H1 (cell line): Measurements from ENCODE around the gene MRTO4. TPM values are rescaled to one million over a fixed set of nuclear protein-coding genes. Genes with fewer than 3 reads are reported as not detected.

ENCODE experiments used
- CTCF ChIA-PET: fragments of 300-600 bp; sonication (Branson Sonifier 250); formaldehyde crosslinking; loops from one replicate; lab custom pipeline; 2021; ENCODE audit not compliant: partially characterized antibody; lab: Charles Lee
- POLR2A ChIA-PET: fragments of 300-600 bp; sonication (Branson Sonifier 250); formaldehyde crosslinking; loops from one replicate; lab custom pipeline; 2021; ENCODE audit warnings: inconsistent platforms; ENCODE audit not compliant: partially characterized antibody; lab: Charles Lee
- DNase-seq, 2 experiments: peaks; one replicate each; pipeline versions ENCODE4 v3.0.0 to v3.0.0-alpha.2; 2010 to 2022; ENCODE audit warnings: low spot score in 2 of 2, low read depth in 1 of 2, mixed read lengths in 1 of 2
- FAIRE-seq: peaks from 2 replicates; lab custom pipeline; 2011; peaks lifted over from hg19 to GRCh38; lab: Jason Lieb, UNC
- H2AFZ ChIP-seq: 2 replicates; pipeline ENCODE4 v1.8.1; 2012; ENCODE audit warnings: low read length, inconsistent platforms
- H2AK5ac ChIP-seq: 2 replicates; pipeline ENCODE4 v1.6.1; 2013; ENCODE audit warnings: low read depth, low read length
- H2BK120ac ChIP-seq: replicated peaks from 2 replicates; pipeline ENCODE3; 2013; ENCODE audit warnings: low read depth, low read length, inconsistent platforms
- H2BK12ac ChIP-seq: 2 replicates; pipeline ENCODE4 v1.6.1; 2013; ENCODE audit warnings: low read depth, low read length
- H2BK15ac ChIP-seq: 2 replicates; pipeline ENCODE4 v1.6.1; 2013; ENCODE audit warnings: low read length
- H2BK20ac ChIP-seq: 2 replicates; pipeline ENCODE4 v1.6.1; 2013; ENCODE audit warnings: low read length
- H2BK5ac ChIP-seq: 2 replicates; pipeline ENCODE4 v1.6.1; 2013; ENCODE audit warnings: low read depth, low read length
- H3K14ac ChIP-seq: 2 replicates; pipeline ENCODE4 v1.6.1; 2013; ENCODE audit warnings: inconsistent platforms; ENCODE audit not compliant: insufficient read length
- H3K18ac ChIP-seq: 2 replicates; pipeline ENCODE4 v1.6.1; 2013; ENCODE audit warnings: low read length; ENCODE audit errors: extremely low read depth
- H3K23ac ChIP-seq: 2 replicates; pipeline ENCODE4 v1.6.1; 2013; ENCODE audit warnings: inconsistent platforms; ENCODE audit not compliant: insufficient read length
- H3K23me2 ChIP-seq: 2 replicates; pipeline ENCODE4 v1.6.1; 2013; ENCODE audit warnings: low read depth, low read length
- H3K27ac ChIP-seq: 2 replicates; pipeline ENCODE4 v1.6.1; 2011; ENCODE audit warnings: low read depth, low read length, inconsistent platforms
- H3K27me3 ChIP-seq, 4 experiments: replicated peaks in 1 of 4; 1 replicate in 1 of 4; 2 replicates in 3 of 4; pipeline versions ENCODE4 v1.6.1 to v1.8.1; 2011 to 2013; ENCODE audit warnings: low read length in 3 of 4, mild to moderate bottlenecking in 3 of 4, inconsistent platforms in 2 of 4, mixed read lengths in 2 of 4, moderate library complexity in 1 of 4; ENCODE audit not compliant: control insufficient read depth in 3 of 4, insufficient read depth in 3 of 4; ENCODE audit errors: extremely low read depth in 1 of 4
- H3K36me3 ChIP-seq, 4 experiments: 2 replicates each; pipeline versions ENCODE4 v1.6.1 to v1.8.1; 2011 to 2013; ENCODE audit warnings: mild to moderate bottlenecking in 4 of 4, low read length in 3 of 4, moderate library complexity in 2 of 4, control low read depth in 1 of 4, inconsistent platforms in 1 of 4; ENCODE audit not compliant: insufficient read depth in 4 of 4, control insufficient read depth in 2 of 4
- H3K4ac ChIP-seq: replicated peaks from 2 replicates; pipeline ENCODE3; 2013; ENCODE audit warnings: low read length, low read depth, mixed read lengths, inconsistent platforms; ENCODE audit not compliant: insufficient read length
- H3K4me1 ChIP-seq, 4 experiments: replicated peaks in 1 of 4; 1 replicate in 1 of 4; 2 replicates in 3 of 4; pipeline versions ENCODE4 v1.6.1 to v1.8.1; 2011 to 2013; ENCODE audit warnings: low read length in 3 of 4, inconsistent platforms in 2 of 4, mixed read lengths in 1 of 4; ENCODE audit not compliant: insufficient read depth in 4 of 4, control insufficient read depth in 3 of 4
- H3K4me2 ChIP-seq, 2 experiments: 2 replicates each; pipeline versions ENCODE4 v1.6.1 to v1.8.1; 2011 to 2013; ENCODE audit warnings: low read depth in 2 of 2, low read length in 2 of 2, control low read depth in 1 of 2, inconsistent platforms in 1 of 2, mild to moderate bottlenecking in 1 of 2; ENCODE audit not compliant: insufficient read depth in 1 of 2
- H3K4me3 ChIP-seq, 4 experiments: fragments of 200-600, 300-600 bp in 1 of 4; sonication (generic), shearing (Covaris generic), sonication (Bioruptor Twin) in 1 of 4; 2 replicates each; pipeline versions ENCODE4 v1.5.1 to v1.8.1; 2011 to 2016; ENCODE audit warnings: low read length in 4 of 4, low read depth in 3 of 4, control low read depth in 2 of 4, inconsistent platforms in 2 of 4, mild to moderate bottlenecking in 2 of 4, mixed read lengths in 1 of 4, moderate library complexity in 1 of 4; ENCODE audit not compliant: insufficient read depth in 2 of 4; ENCODE audit errors: extremely low read depth in 1 of 4
- H3K56ac ChIP-seq: replicated peaks from 2 replicates; pipeline ENCODE3; 2013; ENCODE audit warnings: low read depth, mild to moderate bottlenecking, mixed read lengths, low read length, inconsistent platforms; ENCODE audit not compliant: insufficient read length
- H3K79me1 ChIP-seq: 2 replicates; pipeline ENCODE4 v1.6.1; 2013; ENCODE audit warnings: low read depth, low read length, control low read depth
- H3K79me2 ChIP-seq, 2 experiments: 2 replicates each; pipeline versions ENCODE4 v1.6.1 to v1.8.1; 2012 to 2013; ENCODE audit warnings: low read length in 2 of 2, mild to moderate bottlenecking in 2 of 2, inconsistent platforms in 1 of 2; ENCODE audit not compliant: insufficient read depth in 2 of 2, control insufficient read depth in 1 of 2
- H3K9ac ChIP-seq, 4 experiments: replicated peaks in 1 of 4; 1 replicate in 1 of 4; 2 replicates in 3 of 4; pipeline versions ENCODE4 v1.6.1 to v1.8.1; 2011 to 2013; ENCODE audit warnings: low read depth in 3 of 4, low read length in 3 of 4, control low read depth in 2 of 4, mild to moderate bottlenecking in 2 of 4, moderate library complexity in 2 of 4, inconsistent platforms in 1 of 4; ENCODE audit errors: extremely low read depth in 1 of 4
- H3K9me3 ChIP-seq, 2 experiments: 2 replicates each; pipeline versions ENCODE4 v1.6.1 to v1.8.1; 2012 to 2013; ENCODE audit warnings: mild to moderate bottlenecking in 2 of 2, moderate library complexity in 2 of 2, control low read depth in 1 of 2, inconsistent platforms in 1 of 2, low read depth in 1 of 2, low read length in 1 of 2, mixed read lengths in 1 of 2; ENCODE audit not compliant: insufficient read depth in 2 of 2
- H4K20me1 ChIP-seq, 2 experiments: replicated peaks in 1 of 2; 2 replicates each; pipeline versions ENCODE3 to v1.8.1; 2011 to 2013; ENCODE audit warnings: inconsistent platforms in 2 of 2, low read length in 2 of 2, mild to moderate bottlenecking in 1 of 2; ENCODE audit not compliant: insufficient read depth in 2 of 2, control insufficient read depth in 1 of 2
- H4K5ac ChIP-seq: 2 replicates; pipeline ENCODE4 v1.6.1; 2013; ENCODE audit warnings: low read length, low read depth, mixed read lengths, inconsistent platforms; ENCODE audit not compliant: insufficient read length
- H4K8ac ChIP-seq: 2 replicates; pipeline ENCODE4 v1.8.0; 2013; ENCODE audit warnings: mild to moderate bottlenecking, moderate library complexity, low read length, inconsistent platforms; ENCODE audit not compliant: insufficient read depth; ENCODE audit errors: extremely low read depth
- H4K91ac ChIP-seq: replicated peaks from 2 replicates; pipeline ENCODE3; 2013; ENCODE audit warnings: low read length, mixed read lengths, inconsistent platforms; ENCODE audit not compliant: insufficient read length
- CHD1 ChIP-seq: IDR thresholded peaks from 2 replicates; pipeline ENCODE4 v1.6.1; 2012; ENCODE audit warnings: low read depth, low read length, improper control_type of control experiment
- POLR2AphosphoS5 ChIP-seq: IDR thresholded peaks from 2 replicates; pipeline ENCODE4 v1.6.1; 2011; ENCODE audit warnings: low read depth, low read length
- WGBS, 2 experiments: shearing (Covaris generic) in 1 of 2; methylation state at CpG; one replicate each; pipeline versions ENCODE4 v1.1.6 to v1.1.7; 2013 to 2015; ENCODE audit warnings: low lambda C conversion rate in 2 of 2, mixed read lengths in 2 of 2, inconsistent platforms in 1 of 2, low coverage in 1 of 2, missing lambda C conversion rate in 1 of 2; ENCODE audit not compliant: insufficient replicate concordance in 2 of 2, insufficient coverage in 1 of 2, insufficient read length in 1 of 2; ENCODE audit errors: extremely low coverage in 1 of 2, missing lambda C conversion rate in 1 of 2; 5-methylcytosine and 5-hydroxymethylcytosine counted together
- polyA plus RNA-seq, 7 experiments: library from polyadenylated mRNA; depleted of rRNA in 3 of 7; stranded (reverse) in 5 of 7; unstranded in 2 of 7; fragments of >200 nt in 5 of 7; fragments of 200-250 nt in 2 of 7; gene quantifications; 1 replicate in 5 of 7; 2 replicates in 1 of 7; 4 replicates in 1 of 7; pipeline versions ENCODE4 v1.2.1 to v1.2.3, GENCODE V29; 2011 to 2013; ENCODE audit warnings: missing spikeins in 2 of 7, mixed read lengths in 2 of 7
- total RNA-seq: library from RNA; stranded (reverse); fragmentation: NEBNext Ultra II Directional; extraction: Animal tissue kit (Norgen Biotek cat#: 25700); gene quantifications from 2 replicates; pipeline ENCODE4 v1.2.1, GENCODE V29; 2021

The MRTO4 gene
- total and polyA plus RNA-seq, 2 of the 8 experiments (the other 6 are each of a cell fraction or from before 2014, with no cell fraction given) = 36.9 to 64.3 TPM

DNA sequence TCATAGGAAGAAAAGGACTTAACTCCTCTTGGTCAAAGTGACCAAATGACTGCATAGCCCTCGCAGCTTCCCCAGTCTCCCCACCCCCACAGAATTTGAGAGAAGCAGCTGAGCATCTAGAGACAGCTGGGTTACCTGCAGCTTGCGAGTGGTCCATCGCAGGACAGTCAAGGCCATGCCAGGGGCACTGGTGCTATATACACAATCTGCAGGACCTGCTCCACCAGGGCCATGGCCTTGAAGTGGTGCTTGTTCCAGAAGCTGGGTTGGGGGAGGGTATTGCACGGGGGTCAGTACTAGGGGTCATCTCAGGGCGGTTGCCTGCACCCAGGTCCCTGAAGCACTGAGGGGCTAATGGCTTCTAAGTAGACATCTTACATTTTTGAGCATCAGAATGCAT lies 10.4 kb downstream of the MRTO4 start:
- CTCF ChIA-PET = interaction anchor here (1.1 kb wide), 1 partner anchor 398 kb away, joined by 3 read pairs; no protein-coding TSS in a partner anchor
- Histone ChIP-seq H3K4me3 (no peak overlapping the region), H4K20me1 (peaks cover 4 to 11% of the 10 kb centered on the region in 2 experiments), H2BK12ac (no peak overlapping the region), H3K14ac (no peak overlapping the region), H3K18ac (no peak overlapping the region), H2BK20ac (no peak overlapping the region), H2BK120ac (no peak overlapping the region), H3K4me2 (no peak overlapping the region), H3K4ac (no peak overlapping the region), H3K9ac (no peak overlapping the region), H3K36me3 (peaks cover 22 to 34% (median 33%) of the 10 kb centered on the region in 4 experiments), H4K5ac (no peak overlapping the region), H2AK5ac (no peak overlapping the region), H3K27ac (no peak overlapping the region), H3K23me2 (no peaks in the 10 kb centered on the region), H2AFZ (no peak overlapping the region), H3K79me2 (no peaks in the 10 kb centered on the region), H3K56ac (no peak overlapping the region), H3K79me1 (peaks cover 5% of the 10 kb centered on the region; the same call in 1 of the 2 replicates), H3K23ac (no peak overlapping the region), H3K9me3 (no peaks in the 10 kb centered on the region), H4K8ac (no peak overlapping the region), H2BK15ac (no peak overlapping the region), H3K27me3 (no peaks in the 10 kb centered on the region), H3K4me1 (no peaks in the 10 kb centered on the region), H4K91ac (no peak overlapping the region), H2BK5ac (no peak overlapping the region)
- POLR2A ChIA-PET = interaction anchor here (0.6 to 7.5 kb wide), 6 partner anchors 9 to 340 kb away, joined by 3 to 83 read pairs (median 4); partner anchors contain the start of genes AKR7A3, EMC1 and MRTO4
- WGBS, 2 experiments = 88% methylated on average over 5 of the region's 5 CpGs; no CpG with 5 or more reads in 1 of the 2 experiments
- DNase-seq = no peak
- TF ChIP-seq CHD1 (no peak), POLR2AphosphoS5 (peak; percentile 50; the same call in 1 of the 2 replicates)
- FAIRE-seq = no peak
